Thyroid gland (tissue), 4 donors: ENCODE data around the gene NOL8.

ENCODE experiments used
- POLR2A ChIP-seq, 2 donors: fragments of 450-650 bp; IDR thresholded peaks; one replicate each; pipeline ENCODE4 v1.6.1; 2017; ENCODE audit warnings: antibody characterized with exemption in 2 of 2, mild to moderate bottlenecking in 2 of 2, moderate library complexity in 1 of 2
- TF ChIP-seq, protein P1 (sequence below), 6 experiments: fragments of 200-600 bp in 3 of 6; fragments of 450-650 bp in 3 of 6; sonication (generic) in 3 of 6; IDR thresholded peaks; one replicate each; pipeline ENCODE4 v1.5.1; 2016 to 2019; ENCODE audit warnings: antibody characterized with exemption in 6 of 6, mild to moderate bottlenecking in 2 of 6, inconsistent platforms in 1 of 6, moderate library complexity in 1 of 6

DNA sequence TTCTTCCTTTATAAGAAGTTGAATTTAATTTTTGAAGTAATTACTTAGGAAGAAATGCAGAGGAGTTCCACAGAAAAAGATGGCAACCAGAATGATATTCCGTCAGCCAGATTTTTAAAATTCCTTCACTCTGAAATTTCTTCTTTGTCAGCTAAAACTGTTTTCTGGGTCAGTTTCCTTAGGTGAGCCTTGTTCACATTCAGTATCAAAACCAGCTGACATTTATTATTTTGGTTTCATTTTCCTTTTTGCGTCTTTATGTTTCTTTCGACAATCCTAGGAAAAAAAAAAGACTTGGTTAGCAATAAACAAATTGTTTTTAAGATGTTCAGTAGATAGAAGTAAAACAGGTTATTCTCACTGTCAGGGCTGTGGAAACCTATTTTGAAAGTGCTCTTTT, 27.5 kb downstream of the NOL8 start:
- TF ChIP-seq, protein P1, sequence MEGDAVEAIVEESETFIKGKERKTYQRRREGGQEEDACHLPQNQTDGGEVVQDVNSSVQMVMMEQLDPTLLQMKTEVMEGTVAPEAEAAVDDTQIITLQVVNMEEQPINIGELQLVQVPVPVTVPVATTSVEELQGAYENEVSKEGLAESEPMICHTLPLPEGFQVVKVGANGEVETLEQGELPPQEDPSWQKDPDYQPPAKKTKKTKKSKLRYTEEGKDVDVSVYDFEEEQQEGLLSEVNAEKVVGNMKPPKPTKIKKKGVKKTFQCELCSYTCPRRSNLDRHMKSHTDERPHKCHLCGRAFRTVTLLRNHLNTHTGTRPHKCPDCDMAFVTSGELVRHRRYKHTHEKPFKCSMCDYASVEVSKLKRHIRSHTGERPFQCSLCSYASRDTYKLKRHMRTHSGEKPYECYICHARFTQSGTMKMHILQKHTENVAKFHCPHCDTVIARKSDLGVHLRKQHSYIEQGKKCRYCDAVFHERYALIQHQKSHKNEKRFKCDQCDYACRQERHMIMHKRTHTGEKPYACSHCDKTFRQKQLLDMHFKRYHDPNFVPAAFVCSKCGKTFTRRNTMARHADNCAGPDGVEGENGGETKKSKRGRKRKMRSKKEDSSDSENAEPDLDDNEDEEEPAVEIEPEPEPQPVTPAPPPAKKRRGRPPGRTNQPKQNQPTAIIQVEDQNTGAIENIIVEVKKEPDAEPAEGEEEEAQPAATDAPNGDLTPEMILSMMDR (IDR thresholded peaks at IDR 0.05), result no peak
- TF ChIP-seq POLR2A (IDR thresholded peaks at IDR 0.05), result no peak
